ENCODE measurements around the gene NASP. TPM values are rescaled to one million over a fixed set of nuclear protein-coding genes. Genes with fewer than 3 reads are reported as not detected.

Gene NASP
- total and polyA plus RNA-seq, 2 of the 4 experiments (the other 2 are of a cell fraction): 56.6 to 124 TPM

DNA sequence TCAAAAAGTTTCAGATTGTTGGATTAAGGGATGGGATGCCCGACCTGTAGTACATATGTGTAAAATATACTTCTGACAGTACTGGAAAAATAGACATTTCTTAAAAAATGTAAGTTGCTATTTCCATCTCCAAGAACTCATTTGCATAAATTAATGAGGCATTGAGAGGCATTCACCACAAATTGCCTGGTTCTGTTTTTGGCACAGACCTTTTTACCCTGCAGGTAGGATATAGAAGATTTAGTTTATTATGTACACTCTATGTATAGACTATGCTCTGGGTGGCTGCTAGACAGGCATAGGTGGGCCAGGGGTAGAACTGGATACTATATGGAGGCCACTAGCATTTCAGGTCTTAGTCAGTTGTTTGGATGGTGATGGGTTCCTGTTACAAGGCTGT is 32.0 kb downstream of the NASP start:
- Histone ChIP-seq H2BK5ac (ENCODE audit: low read depth, low read length, poor library complexity, severe bottlenecking) (no peak overlapping the region), H3K9me1 (ENCODE audit: insufficient read depth, low read length) (peaks cover 2% of the 10 kb centered on the region; the same call in 1 of the 2 replicates), H3K4me2 (ENCODE audit: low read depth, low read length) (no peak overlapping the region), H2AK5ac (ENCODE audit: low read depth, low read length) (no peak overlapping the region), H4K91ac (ENCODE audit: insufficient read depth, low read depth, low read length) (no peak overlapping the region), H3K4ac (ENCODE audit: low read depth, low read length) (no peak overlapping the region), H3K14ac (replicated peaks; ENCODE audit: low read depth, low read length) (no peak overlapping the region), H3K56ac (ENCODE audit: extremely low read depth, insufficient read depth, low read length) (no peak overlapping the region), H2BK120ac (ENCODE audit: low read depth, low read length) (no peak overlapping the region), H3K27me3 (ENCODE audit: control insufficient read depth, insufficient read depth, low read length) (no peaks in the 10 kb centered on the region), H2BK15ac (ENCODE audit: low read depth, low read length) (no peak overlapping the region), H4K5ac (ENCODE audit: low read depth, low read length) (no peak overlapping the region), H2BK20ac (ENCODE audit: low read depth, low read length) (no peak overlapping the region), H3K36me3 (ENCODE audit: control insufficient read depth, insufficient read depth, low read length) (peaks cover 35% of the 10 kb centered on the region), H3K18ac (ENCODE audit: low read depth, low read length) (no peak overlapping the region), H2AK9ac (replicated peaks; ENCODE audit: low read depth, low read length, poor library complexity) (no peak overlapping the region), H3K27ac (ENCODE audit: insufficient read depth, low read length) (no peak overlapping the region), H4K20me1 (ENCODE audit: insufficient read depth, low read length) (peaks cover 5% of the 10 kb centered on the region; the same call in 1 of the 2 replicates), H3K79me1 (ENCODE audit: low read depth in 1 of 2, low read length in 2 of 2) (0 out of 4 replicates have a peak, but pooled peaks cover 3% of the 10 kb centered on the region in 2 experiments), H3K23ac (ENCODE audit: low read depth, low read length) (no peak overlapping the region), H3K9ac (ENCODE audit: low read depth, low read length) (no peak overlapping the region), H3K9me3 (ENCODE audit: control insufficient read depth, insufficient read depth, low read length) (no peaks in the 10 kb centered on the region), H3K4me3 (ENCODE audit: insufficient read depth, low read depth, low read length) (no peak overlapping the region), H2AFZ (replicated peaks; ENCODE audit: low read length, poor library complexity) (no peak overlapping the region), H4K8ac (ENCODE audit: low read depth in 2 of 2, low read length in 2 of 2) (no peak overlapping the region), H3K4me1 (ENCODE audit: control insufficient read depth, insufficient read depth, low read length) (no peaks in the 10 kb centered on the region; the same call in 1 of the 2 replicates)
- no peak for TF ChIP-seq NFE2L2 (IDR thresholded peaks at IDR 0.05; ENCODE audit: low read depth, low read length)
- TF ChIP-seq RCOR1 (IDR thresholded peaks at IDR 0.05; ENCODE audit: insufficient replicate concordance, low read length): no peak
- TF ChIP-seq CEBPB (IDR thresholded peaks at IDR 0.05; ENCODE audit: low read depth, low read length): no peak
- no peak for TF ChIP-seq POLR2A (IDR thresholded peaks at IDR 0.05; ENCODE audit: low read depth, low read length)
- TF ChIP-seq ELK1 (IDR thresholded peaks at IDR 0.05; ENCODE audit: borderline replicate concordance, low read depth, low read length): no peak
- no peak for TF ChIP-seq RFX5 (IDR thresholded peaks at IDR 0.05; ENCODE audit: low read depth, low read length)
- TF ChIP-seq SMC3 (IDR thresholded peaks at IDR 0.05; ENCODE audit: low read depth, low read length): no peak
- no peak for TF ChIP-seq RAD21 (IDR thresholded peaks at IDR 0.05; ENCODE audit: low read length)
- TF ChIP-seq MAFK (IDR thresholded peaks at IDR 0.05; ENCODE audit: low read depth, low read length): no peak
- TF ChIP-seq CTCF (conservative IDR thresholded peaks at IDR 0.05; ENCODE audit: low read depth, low read length): no peak
- TF ChIP-seq BHLHE40 (IDR thresholded peaks at IDR 0.05; ENCODE audit: low read depth, low read length): no peak
- no peak for TF ChIP-seq MAZ (IDR thresholded peaks at IDR 0.05; ENCODE audit: borderline replicate concordance, low read depth, low read length)
- TF ChIP-seq CHD1 (IDR thresholded peaks at IDR 0.05; ENCODE audit: low read depth, low read length): no peak
- no peak for TF ChIP-seq FOS (IDR thresholded peaks at IDR 0.05; ENCODE audit: low read depth, low read length)
- no peak for TF ChIP-seq MXI1 (IDR thresholded peaks at IDR 0.05; ENCODE audit: borderline replicate concordance, low read depth, low read length)
- intact Hi-C loops (cut with micrococcal nuclease): no loop called here
- no CpG with 5 or more reads among the region's 1 CpG for WGBS, 2 experiments (ENCODE audit: extremely low coverage in 2 of 2, insufficient read length in 1 of 2)
- dilution Hi-C loops (cut with HindIII; ENCODE audit: low sequenced_read_pairs, unreplicated experiment): no loop called here
- in situ Hi-C loops (cut with MboI; ENCODE audit: low sequenced_read_pairs): no loop called here
- CTCF ChIA-PET: no interaction called here
- DNase-seq (no peak), ATAC-seq (ENCODE audit: low read depth) (no peak)
- POLR2A ChIA-PET (ENCODE audit: unreplicated experiment): no interaction called here
- no TSS peak for BruUV-seq (replicated peaks)
